OCI-LY7 (cell line): Measurements from ENCODE around the gene PLEKHA5.

Experiments used
- EZH2phosphoT487 ChIP-seq: fragments of 200-600 bp; sonication (generic); IDR thresholded peaks from 2 replicates; pipeline ENCODE4 v1.6.1; 2018; ENCODE audit warnings: low read depth, borderline replicate concordance, mild to moderate bottlenecking, mixed run types, antibody characterized with exemption, low read length, moderate library complexity, mixed read lengths
- TF ChIP-seq, protein P1 (sequence below): fragments of 200-600 bp; sonication (generic); conservative IDR thresholded peaks from 2 replicates; pipeline ENCODE4 v1.5.1; 2014; ENCODE audit warnings: mild to moderate bottlenecking, antibody characterized with exemption, low read length, moderate library complexity, mixed read lengths

DNA sequence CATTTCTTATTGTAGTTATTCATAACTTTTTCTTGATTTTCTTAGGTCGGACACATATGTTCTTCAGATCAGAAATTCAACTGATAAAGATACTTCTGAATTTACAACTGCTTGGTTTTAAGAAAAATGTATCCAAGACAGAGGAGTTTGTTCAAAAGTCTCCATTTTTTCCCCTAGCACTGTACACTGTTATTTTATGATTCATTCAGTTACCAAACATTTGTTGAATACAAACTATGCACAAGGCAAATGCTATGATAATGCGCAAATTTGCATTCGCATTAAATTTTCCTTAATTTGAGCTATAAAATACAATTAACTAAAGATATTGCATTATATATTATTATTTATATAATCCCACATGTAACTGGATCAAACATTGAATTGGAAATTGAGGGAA is 10.1 kb upstream of the PLEKHA5 start:
- TF ChIP-seq, protein P1, sequence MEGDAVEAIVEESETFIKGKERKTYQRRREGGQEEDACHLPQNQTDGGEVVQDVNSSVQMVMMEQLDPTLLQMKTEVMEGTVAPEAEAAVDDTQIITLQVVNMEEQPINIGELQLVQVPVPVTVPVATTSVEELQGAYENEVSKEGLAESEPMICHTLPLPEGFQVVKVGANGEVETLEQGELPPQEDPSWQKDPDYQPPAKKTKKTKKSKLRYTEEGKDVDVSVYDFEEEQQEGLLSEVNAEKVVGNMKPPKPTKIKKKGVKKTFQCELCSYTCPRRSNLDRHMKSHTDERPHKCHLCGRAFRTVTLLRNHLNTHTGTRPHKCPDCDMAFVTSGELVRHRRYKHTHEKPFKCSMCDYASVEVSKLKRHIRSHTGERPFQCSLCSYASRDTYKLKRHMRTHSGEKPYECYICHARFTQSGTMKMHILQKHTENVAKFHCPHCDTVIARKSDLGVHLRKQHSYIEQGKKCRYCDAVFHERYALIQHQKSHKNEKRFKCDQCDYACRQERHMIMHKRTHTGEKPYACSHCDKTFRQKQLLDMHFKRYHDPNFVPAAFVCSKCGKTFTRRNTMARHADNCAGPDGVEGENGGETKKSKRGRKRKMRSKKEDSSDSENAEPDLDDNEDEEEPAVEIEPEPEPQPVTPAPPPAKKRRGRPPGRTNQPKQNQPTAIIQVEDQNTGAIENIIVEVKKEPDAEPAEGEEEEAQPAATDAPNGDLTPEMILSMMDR: no peak
- no peak for TF ChIP-seq EZH2phosphoT487
